Measurements from ENCODE around the gene KLHL25. TPM values are rescaled to one million over a fixed set of nuclear protein-coding genes. Genes with fewer than 3 reads are reported as not detected.

The KLHL25 gene
- total RNA-seq, 1 experiment from 2014 or later, result 7.0 TPM

DNA sequence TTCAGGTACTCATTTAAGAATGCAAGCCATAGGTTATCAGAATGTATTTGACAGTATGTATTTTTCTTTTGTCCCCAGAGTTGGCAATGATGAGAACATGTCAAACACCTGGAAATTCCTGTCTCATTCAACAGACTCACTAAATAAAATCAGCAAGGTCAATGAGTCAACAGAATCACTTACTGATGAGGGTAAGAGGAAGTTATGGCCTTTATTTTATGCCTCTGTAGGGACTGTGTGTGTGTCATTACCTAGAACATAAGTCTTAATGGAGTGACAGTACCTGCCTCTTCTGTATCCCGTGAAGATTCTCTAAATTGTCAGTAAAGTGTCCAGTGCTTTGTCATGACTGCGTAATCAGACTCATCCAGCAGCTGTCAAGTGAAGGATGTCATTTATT is 77.5 kb downstream of the KLHL25 start:
- ChIA-PET CTCF (no interaction called here), POLR2A (no interaction called here)
- in situ Hi-C loops (cut with HindIII; ENCODE audit: low pct_unique_long_range_greater_than_20kb, low sequenced_read_pairs) (no loop called here), intact Hi-C loops (cut with micrococcal nuclease; ENCODE audit: unreplicated experiment) (no loop called here)
- BruUV-seq (replicated peaks), result no TSS peak
- H3K36me3 ChIP-seq (ENCODE audit: control insufficient read depth, insufficient read depth, low read length), result peaks cover 17% of the 10 kb centered on the region
- no peaks in the 10 kb centered on the region for H3K9me3 ChIP-seq (ENCODE audit: control insufficient read depth, insufficient read depth, low read depth, low read length)
- no peak overlapping the region for H3K27ac ChIP-seq (ENCODE audit: low read length)
- no peak overlapping the region for H3K4me3 ChIP-seq (ENCODE audit: low read depth in 2 of 2, low read length in 2 of 2)
- ATAC-seq, result no peak
- DNase-seq (ENCODE audit: low read depth, low spot score), result no peak
- no peaks in the 10 kb centered on the region for H3K4me1 ChIP-seq (ENCODE audit: control insufficient read depth, insufficient read depth, low read length)
- TF ChIP-seq TCF7L2 (IDR thresholded peaks at IDR 0.05; ENCODE audit: low read depth, low read length), result no peak
- TF ChIP-seq POLR2AphosphoS5 (IDR thresholded peaks at IDR 0.05; ENCODE audit: low read depth, low read length), result no peak
- TF ChIP-seq, protein P1, sequence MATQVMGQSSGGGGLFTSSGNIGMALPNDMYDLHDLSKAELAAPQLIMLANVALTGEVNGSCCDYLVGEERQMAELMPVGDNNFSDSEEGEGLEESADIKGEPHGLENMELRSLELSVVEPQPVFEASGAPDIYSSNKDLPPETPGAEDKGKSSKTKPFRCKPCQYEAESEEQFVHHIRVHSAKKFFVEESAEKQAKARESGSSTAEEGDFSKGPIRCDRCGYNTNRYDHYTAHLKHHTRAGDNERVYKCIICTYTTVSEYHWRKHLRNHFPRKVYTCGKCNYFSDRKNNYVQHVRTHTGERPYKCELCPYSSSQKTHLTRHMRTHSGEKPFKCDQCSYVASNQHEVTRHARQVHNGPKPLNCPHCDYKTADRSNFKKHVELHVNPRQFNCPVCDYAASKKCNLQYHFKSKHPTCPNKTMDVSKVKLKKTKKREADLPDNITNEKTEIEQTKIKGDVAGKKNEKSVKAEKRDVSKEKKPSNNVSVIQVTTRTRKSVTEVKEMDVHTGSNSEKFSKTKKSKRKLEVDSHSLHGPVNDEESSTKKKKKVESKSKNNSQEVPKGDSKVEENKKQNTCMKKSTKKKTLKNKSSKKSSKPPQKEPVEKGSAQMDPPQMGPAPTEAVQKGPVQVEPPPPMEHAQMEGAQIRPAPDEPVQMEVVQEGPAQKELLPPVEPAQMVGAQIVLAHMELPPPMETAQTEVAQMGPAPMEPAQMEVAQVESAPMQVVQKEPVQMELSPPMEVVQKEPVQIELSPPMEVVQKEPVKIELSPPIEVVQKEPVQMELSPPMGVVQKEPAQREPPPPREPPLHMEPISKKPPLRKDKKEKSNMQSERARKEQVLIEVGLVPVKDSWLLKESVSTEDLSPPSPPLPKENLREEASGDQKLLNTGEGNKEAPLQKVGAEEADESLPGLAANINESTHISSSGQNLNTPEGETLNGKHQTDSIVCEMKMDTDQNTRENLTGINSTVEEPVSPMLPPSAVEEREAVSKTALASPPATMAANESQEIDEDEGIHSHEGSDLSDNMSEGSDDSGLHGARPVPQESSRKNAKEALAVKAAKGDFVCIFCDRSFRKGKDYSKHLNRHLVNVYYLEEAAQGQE (IDR thresholded peaks at IDR 0.05; ENCODE audit: insufficient read depth in 1 of 2, low read depth in 2 of 2, low read length in 1 of 2), result no peak
- TF ChIP-seq SIN3A (IDR thresholded peaks at IDR 0.05; ENCODE audit: borderline replicate concordance, insufficient read depth, low read depth, low read length), result no peak
- TF ChIP-seq, protein P2, sequence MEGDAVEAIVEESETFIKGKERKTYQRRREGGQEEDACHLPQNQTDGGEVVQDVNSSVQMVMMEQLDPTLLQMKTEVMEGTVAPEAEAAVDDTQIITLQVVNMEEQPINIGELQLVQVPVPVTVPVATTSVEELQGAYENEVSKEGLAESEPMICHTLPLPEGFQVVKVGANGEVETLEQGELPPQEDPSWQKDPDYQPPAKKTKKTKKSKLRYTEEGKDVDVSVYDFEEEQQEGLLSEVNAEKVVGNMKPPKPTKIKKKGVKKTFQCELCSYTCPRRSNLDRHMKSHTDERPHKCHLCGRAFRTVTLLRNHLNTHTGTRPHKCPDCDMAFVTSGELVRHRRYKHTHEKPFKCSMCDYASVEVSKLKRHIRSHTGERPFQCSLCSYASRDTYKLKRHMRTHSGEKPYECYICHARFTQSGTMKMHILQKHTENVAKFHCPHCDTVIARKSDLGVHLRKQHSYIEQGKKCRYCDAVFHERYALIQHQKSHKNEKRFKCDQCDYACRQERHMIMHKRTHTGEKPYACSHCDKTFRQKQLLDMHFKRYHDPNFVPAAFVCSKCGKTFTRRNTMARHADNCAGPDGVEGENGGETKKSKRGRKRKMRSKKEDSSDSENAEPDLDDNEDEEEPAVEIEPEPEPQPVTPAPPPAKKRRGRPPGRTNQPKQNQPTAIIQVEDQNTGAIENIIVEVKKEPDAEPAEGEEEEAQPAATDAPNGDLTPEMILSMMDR (IDR thresholded peaks at IDR 0.05), result no peak
- no peaks in the 10 kb centered on the region for H3K27me3 ChIP-seq (ENCODE audit: control insufficient read depth, insufficient read depth, low read length)

DNA sequence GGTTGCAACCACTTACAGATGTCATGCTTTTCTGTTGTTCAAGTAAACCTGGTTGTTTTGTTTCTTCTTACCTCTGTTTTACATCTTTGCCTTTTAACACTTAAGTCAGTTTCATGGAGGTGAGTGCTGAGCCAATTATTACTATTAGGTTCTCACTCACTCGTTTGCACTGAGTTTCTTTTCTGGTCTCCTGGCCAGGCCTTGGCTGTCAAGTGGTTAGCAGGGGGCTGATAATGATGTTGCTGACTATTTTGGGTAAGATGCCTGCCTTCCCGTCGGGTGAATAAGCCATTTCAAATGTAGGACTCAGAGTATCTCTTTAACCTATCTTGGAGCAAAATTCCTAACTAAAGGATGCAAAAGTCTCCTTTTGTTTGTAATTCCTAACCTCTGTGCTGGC is 78.5 kb downstream of the KLHL25 start:
- no TSS peak for BruUV-seq (replicated peaks)
- CTCF ChIA-PET, result no interaction called here

More for the DNA sequence above, 78.5 kb downstream of the KLHL25 start:
- no peak for ATAC-seq
- Histone ChIP-seq H3K36me3 (ENCODE audit: control insufficient read depth, insufficient read depth, low read length) (peaks cover 9% of the 10 kb centered on the region; the same call in 1 of the 2 replicates), H3K27ac (ENCODE audit: low read length) (no peak overlapping the region), H3K4me1 (ENCODE audit: control insufficient read depth, insufficient read depth, low read length) (no peaks in the 10 kb centered on the region), H3K4me3 (ENCODE audit: low read depth in 2 of 2, low read length in 2 of 2) (no peak overlapping the region), H3K9me3 (ENCODE audit: control insufficient read depth, insufficient read depth, low read depth, low read length) (no peaks in the 10 kb centered on the region), H3K27me3 (ENCODE audit: control insufficient read depth, insufficient read depth, low read length) (no peaks in the 10 kb centered on the region)
- intact Hi-C loops (cut with micrococcal nuclease; ENCODE audit: unreplicated experiment), result no loop called here
- in situ Hi-C loops (cut with HindIII; ENCODE audit: low pct_unique_long_range_greater_than_20kb, low sequenced_read_pairs), result no loop called here
- no peak for TF ChIP-seq POLR2AphosphoS5 (IDR thresholded peaks at IDR 0.05; ENCODE audit: low read depth, low read length)
- TF ChIP-seq, protein P1 (IDR thresholded peaks at IDR 0.05; ENCODE audit: insufficient read depth in 1 of 2, low read depth in 2 of 2, low read length in 1 of 2), result no peak
- no peak for TF ChIP-seq TCF7L2 (IDR thresholded peaks at IDR 0.05; ENCODE audit: low read depth, low read length)
- no peak for TF ChIP-seq SIN3A (IDR thresholded peaks at IDR 0.05; ENCODE audit: borderline replicate concordance, insufficient read depth, low read depth, low read length)
- TF ChIP-seq, protein P2 (IDR thresholded peaks at IDR 0.05), result no peak
- DNase-seq (ENCODE audit: low read depth, low spot score), result no peak
- POLR2A ChIA-PET, result no interaction called here
